ENCODE results near the gene RITA1.

Gene RITA1

DNA sequence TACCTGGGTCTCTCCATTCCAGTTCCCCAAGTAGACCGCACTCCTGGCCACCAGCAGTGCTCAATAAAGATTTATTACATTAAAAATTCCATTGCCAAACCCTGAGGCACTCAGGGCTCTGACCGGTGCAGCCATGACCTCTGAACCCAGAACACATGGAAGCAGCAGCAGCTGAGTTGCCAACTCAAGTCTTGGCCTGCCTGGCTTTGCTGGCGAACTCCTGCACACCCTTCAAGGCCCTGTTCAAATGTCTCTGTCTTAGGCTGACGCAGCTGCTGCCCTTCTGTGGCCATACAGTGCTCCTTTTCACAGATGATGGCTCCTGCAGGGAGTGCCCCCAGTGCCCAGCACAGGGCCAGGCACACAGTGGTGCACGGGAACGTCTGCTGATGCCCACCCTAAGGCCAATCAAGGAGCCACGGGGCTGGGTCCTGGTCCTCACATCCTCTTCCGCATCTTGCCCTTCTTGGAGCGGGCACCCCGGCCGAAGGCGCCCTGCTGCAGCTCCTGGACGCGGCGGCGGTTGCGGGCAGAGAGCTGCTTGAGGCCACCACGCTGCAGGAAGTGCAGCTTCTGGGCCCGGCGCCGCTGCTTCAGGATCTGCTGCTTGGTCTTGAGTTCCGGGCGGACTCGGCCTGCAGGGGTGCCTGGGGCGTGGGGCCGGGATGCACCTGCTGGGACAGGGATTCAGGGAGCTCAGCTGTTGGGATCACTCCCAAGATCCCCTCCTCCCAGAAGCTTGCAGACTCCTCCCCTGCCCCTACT lies 26.9 kb upstream of the RITA1 start:
- TF ChIP-seq, protein P1, sequence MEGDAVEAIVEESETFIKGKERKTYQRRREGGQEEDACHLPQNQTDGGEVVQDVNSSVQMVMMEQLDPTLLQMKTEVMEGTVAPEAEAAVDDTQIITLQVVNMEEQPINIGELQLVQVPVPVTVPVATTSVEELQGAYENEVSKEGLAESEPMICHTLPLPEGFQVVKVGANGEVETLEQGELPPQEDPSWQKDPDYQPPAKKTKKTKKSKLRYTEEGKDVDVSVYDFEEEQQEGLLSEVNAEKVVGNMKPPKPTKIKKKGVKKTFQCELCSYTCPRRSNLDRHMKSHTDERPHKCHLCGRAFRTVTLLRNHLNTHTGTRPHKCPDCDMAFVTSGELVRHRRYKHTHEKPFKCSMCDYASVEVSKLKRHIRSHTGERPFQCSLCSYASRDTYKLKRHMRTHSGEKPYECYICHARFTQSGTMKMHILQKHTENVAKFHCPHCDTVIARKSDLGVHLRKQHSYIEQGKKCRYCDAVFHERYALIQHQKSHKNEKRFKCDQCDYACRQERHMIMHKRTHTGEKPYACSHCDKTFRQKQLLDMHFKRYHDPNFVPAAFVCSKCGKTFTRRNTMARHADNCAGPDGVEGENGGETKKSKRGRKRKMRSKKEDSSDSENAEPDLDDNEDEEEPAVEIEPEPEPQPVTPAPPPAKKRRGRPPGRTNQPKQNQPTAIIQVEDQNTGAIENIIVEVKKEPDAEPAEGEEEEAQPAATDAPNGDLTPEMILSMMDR (IDR thresholded peaks at IDR 0.05; ENCODE audit: low read depth, low read length): no peak
- Histone ChIP-seq H3K36me3 (peaks cover 27% of the 10 kb centered on the region), H3K9me3 (no peaks in the 10 kb centered on the region), H3K4me1 (peaks cover 8% of the 10 kb centered on the region), H3K27me3 (peaks cover 13% of the 10 kb centered on the region), H3K4me3 (ENCODE audit: low read depth, low read length) (no peak overlapping the region)
- DNase-seq: no peak

DNA sequence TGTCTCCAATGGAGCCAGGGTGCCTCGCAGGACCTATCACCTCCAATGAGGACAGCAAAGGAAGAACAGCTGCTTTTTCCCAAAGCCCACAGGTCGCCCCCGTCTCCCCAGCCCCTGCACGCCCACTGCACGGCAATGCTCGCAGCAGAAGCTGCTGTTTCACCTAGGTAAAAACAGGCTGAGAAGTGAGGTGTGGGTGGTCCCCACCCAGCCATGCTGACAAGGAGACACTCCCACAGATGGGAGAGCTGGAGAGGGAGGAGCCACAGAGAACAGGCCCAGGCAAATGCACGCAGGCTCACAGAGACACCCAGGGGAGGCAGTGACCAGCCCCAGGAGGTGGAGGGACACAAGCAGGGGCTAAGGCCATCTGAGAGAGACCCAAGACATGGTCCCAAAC lies 25.6 kb upstream of the RITA1 start:
- peaks cover 30% of the 10 kb centered on the region for H3K36me3 ChIP-seq
- no peak for DNase-seq
- TF ChIP-seq, protein P1 (IDR thresholded peaks at IDR 0.05; ENCODE audit: low read depth, low read length): no peak
- no peaks in the 10 kb centered on the region for H3K9me3 ChIP-seq
- H3K27me3 ChIP-seq: peaks cover under 1% of the 10 kb centered on the region
- H3K4me1 ChIP-seq: peaks cover 8% of the 10 kb centered on the region
- no peak overlapping the region for H3K4me3 ChIP-seq (ENCODE audit: low read depth, low read length)

DNA sequence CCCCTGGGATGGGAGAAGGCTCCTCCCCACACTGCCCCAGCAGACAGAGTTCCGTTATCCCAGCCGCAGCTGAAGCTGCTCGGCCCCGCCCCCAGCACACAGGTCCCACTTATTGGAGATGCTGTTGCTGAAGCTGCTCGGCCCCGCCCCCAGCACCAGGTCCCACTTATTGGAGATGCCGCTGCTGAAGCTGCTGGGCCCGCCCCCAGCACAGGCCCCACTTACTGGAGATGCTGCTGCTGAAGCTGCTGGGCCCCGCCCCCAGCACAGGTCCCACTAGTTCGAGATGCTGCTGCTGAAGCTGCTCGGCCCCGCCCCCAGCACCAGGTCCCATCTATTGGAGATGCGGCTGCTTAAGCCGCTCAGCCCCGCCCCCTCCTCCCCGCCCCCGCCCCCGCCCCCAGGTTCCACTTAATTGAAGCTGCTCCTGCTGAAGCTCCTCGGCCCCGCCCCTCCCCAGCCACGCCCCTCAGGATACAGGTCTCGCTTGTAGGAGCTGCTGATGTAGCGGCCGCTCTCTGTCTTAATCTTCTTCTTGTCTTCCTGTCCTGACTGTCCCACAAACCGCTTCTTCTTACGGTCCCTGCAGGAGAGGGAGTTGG lies 24.0 kb upstream of the RITA1 start:
- Histone ChIP-seq H3K4me3 (ENCODE audit: low read depth, low read length) (peak overlapping the region; percentile 35), H3K4me1 (peaks cover 8% of the 10 kb centered on the region), H3K9me3 (no peaks in the 10 kb centered on the region), H3K27me3 (no peaks in the 10 kb centered on the region), H3K36me3 (peaks cover 46% of the 10 kb centered on the region)
- peak; percentile 100 for DNase-seq
- TF ChIP-seq, protein P1 (IDR thresholded peaks at IDR 0.05; ENCODE audit: low read depth, low read length): no peak

DNA sequence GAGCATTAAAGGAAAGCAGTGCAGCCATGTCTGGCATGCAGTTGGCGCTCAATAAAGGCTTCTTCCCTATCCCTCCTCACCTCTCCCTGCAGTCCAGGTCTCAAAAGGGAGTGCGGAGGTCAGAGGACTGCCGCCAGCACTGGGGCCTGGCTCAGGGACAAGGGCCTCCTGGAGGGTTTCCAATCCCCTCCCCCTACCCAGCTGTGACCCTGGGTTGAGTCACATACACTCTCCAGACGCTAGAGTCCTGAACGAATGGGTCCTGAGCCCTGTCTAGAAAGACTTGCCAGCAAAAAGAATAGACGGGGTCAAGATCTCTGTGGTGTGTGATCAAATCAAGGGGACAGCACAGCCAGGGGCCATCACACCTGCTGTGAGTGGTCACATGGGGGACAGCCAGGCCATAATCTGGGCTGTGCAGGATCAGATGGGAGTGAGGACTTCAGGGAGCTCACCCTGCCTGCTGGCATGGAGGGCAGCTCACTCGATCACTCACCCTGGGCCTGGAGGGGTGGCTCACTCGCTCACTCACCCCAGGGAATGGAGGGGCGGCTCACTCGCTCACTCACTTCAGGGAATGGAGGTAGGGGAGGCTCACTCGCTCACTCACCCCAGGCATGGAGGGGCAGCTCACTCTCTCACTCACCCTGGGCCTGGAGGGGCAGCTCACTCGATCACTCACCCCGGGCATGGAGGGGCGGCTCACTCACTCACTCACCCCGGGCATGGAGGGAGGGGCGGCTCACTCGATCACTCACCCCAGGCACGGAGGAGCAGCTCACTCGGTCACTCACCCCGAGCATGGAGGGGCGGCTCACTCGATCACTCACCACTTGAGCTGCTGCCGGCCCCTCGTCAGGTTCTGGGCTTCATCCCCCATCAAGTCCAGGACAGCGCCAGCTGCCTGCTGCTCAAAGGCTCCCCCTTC lies 23.2 kb upstream of the RITA1 start:
- no peaks in the 10 kb centered on the region for H3K9me3 ChIP-seq
- TF ChIP-seq, protein P1 (IDR thresholded peaks at IDR 0.05; ENCODE audit: low read depth, low read length): no peak
- H3K27me3 ChIP-seq: no peaks in the 10 kb centered on the region
- H3K4me3 ChIP-seq (ENCODE audit: low read depth, low read length): peak overlapping the region; percentile 35
- peak; percentile 81 for DNase-seq
- H3K4me1 ChIP-seq: peaks cover 8% of the 10 kb centered on the region
- H3K36me3 ChIP-seq: peaks cover 50% of the 10 kb centered on the region

DNA sequence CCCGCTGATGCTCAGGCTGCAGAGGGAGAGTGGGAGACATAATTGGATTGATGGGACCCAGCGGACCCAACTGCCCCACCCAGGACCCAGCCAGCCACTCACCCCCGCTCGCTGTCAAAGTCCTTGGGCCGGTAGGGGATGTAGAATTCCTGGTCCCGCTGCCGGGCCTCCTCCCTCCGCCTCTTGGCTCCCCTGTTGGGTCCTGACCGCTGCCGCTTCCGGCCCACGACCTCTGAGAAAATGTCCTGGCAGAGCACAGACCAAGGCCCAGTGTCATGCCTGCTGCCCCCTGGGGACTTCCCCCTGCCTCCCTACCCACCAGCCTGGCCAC lies 22.5 kb upstream of the RITA1 start:
- H3K36me3 ChIP-seq: peaks cover 54% of the 10 kb centered on the region
- no peak overlapping the region for H3K4me3 ChIP-seq (ENCODE audit: low read depth, low read length)
- TF ChIP-seq, protein P1 (IDR thresholded peaks at IDR 0.05; ENCODE audit: low read depth, low read length): no peak

More for the DNA sequence above, 22.5 kb upstream of the RITA1 start:
- H3K9me3 ChIP-seq: no peaks in the 10 kb centered on the region
- no peak for DNase-seq
- no peaks in the 10 kb centered on the region for H3K27me3 ChIP-seq
- H3K4me1 ChIP-seq: peaks cover 8% of the 10 kb centered on the region
